ENCODE measurements around the gene PAX5.

Gene PAX5

DNA sequence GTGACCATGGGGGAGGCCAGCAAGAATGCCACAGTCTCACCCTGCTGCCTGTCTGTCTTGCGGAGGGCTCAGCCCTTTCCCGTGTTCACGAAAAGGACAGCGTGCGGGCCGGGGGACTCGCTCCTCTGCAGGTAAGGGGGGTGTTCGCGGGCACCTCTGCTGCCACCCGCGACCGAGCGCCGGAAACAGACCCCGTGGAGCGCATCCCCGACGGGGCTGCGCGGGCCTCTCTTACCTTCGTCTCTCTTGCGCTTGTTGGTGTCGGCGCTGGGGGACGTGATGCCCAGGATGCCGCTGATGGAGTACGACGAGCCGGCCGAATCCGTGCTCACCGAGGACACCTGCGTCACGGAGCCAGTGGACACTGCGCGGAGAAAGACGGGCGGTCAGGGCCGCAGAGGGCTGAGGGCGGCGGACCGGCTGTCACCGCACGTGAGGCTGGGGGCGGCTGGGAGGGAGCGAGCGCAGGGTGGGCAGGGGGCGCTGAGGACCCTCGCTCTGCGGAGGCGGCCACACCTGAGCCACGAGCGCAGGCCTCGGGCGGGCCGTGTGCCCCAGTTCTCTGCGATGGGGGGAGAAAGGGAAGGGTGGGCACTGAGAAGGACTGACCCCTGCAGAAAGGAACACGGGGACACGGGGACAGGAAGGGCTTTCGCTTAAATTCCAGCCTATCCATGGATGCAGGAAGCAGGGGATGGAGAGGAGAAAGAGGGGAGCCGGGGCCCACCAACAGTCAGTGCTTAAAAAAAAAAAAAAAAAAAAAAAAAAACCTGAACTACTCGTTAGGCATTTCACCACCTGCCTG lies 31.5 kb downstream of the PAX5 start:
- TF ChIP-seq REST (IDR thresholded peaks at IDR 0.05; ENCODE audit: insufficient read depth in 1 of 2, low read depth in 2 of 2, low read length in 2 of 2) (no peak), POLR2AphosphoS5 (IDR thresholded peaks at IDR 0.05; ENCODE audit: low read depth, low read length) (no peak), TAF1 (IDR thresholded peaks at IDR 0.05; ENCODE audit: borderline replicate concordance, insufficient read depth, low read length) (no peak), FOXP2 (optimal IDR thresholded peaks at IDR 0.05; ENCODE audit: borderline replicate concordance, extremely low read depth, extremely low read length, insufficient read depth) (no peak), SIN3A (IDR thresholded peaks at IDR 0.05; ENCODE audit: borderline replicate concordance, insufficient read depth, low read length) (no peak)

- TF ChIP-seq TAF1 (IDR thresholded peaks at IDR 0.05; ENCODE audit: borderline replicate concordance, insufficient read depth, low read length) = no peak
- no peak for TF ChIP-seq FOXP2 (optimal IDR thresholded peaks at IDR 0.05; ENCODE audit: borderline replicate concordance, extremely low read depth, extremely low read length, insufficient read depth)
- no peak for TF ChIP-seq REST (IDR thresholded peaks at IDR 0.05; ENCODE audit: insufficient read depth in 1 of 2, low read depth in 2 of 2, low read length in 2 of 2)
- no peak for TF ChIP-seq POLR2AphosphoS5 (IDR thresholded peaks at IDR 0.05; ENCODE audit: low read depth, low read length)
- TF ChIP-seq SIN3A (IDR thresholded peaks at IDR 0.05; ENCODE audit: borderline replicate concordance, insufficient read depth, low read length) = no peak
Measured at GRCh38 chr9:37002036-37002412, 32.0 kb downstream of the PAX5 start.

- TF ChIP-seq REST (IDR thresholded peaks at IDR 0.05; ENCODE audit: insufficient read depth in 1 of 2, low read depth in 2 of 2, low read length in 2 of 2) (no peak), TAF1 (IDR thresholded peaks at IDR 0.05; ENCODE audit: borderline replicate concordance, insufficient read depth, low read length) (no peak), SIN3A (IDR thresholded peaks at IDR 0.05; ENCODE audit: borderline replicate concordance, insufficient read depth, low read length) (no peak), POLR2AphosphoS5 (IDR thresholded peaks at IDR 0.05; ENCODE audit: low read depth, low read length) (no peak), FOXP2 (optimal IDR thresholded peaks at IDR 0.05; ENCODE audit: borderline replicate concordance, extremely low read depth, extremely low read length, insufficient read depth) (no peak)
Measured at GRCh38 chr9:37001459-37001858, 32.6 kb downstream of the PAX5 start.

DNA sequence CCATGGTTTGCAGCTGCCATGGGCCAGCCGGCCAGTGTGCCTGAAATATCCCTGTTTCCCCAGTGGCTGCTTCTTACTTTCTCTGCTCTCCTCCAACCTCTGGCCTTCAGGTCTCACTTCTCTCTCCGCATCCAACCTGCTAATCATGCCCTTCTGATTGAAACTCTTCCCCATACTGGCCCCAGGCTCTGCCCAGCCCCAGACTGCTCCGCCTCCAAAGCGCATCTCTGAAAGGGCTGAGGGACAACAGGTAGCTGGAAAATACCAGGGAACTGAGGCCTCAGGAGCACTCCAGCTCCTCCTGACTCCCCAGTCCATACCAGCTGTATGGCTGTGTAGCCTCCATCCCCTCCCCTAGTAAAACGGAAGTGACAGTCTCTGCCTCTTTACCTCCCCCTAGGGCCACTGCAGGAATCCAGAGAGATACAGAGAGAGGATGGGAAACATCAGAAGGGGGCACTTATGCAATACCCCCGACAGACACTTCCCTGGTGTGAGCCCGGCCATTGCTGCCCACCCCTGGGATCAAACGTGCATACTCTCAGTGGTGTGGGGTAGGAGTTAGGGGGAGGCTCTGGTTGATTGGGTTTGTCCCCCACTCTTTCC lies 34.2 kb downstream of the PAX5 start:
- TF ChIP-seq FOXP2 (optimal IDR thresholded peaks at IDR 0.05; ENCODE audit: borderline replicate concordance, extremely low read depth, extremely low read length, insufficient read depth) (no peak), REST (IDR thresholded peaks at IDR 0.05; ENCODE audit: insufficient read depth in 1 of 2, low read depth in 2 of 2, low read length in 2 of 2) (no peak), POLR2AphosphoS5 (IDR thresholded peaks at IDR 0.05; ENCODE audit: low read depth, low read length) (no peak), SIN3A (IDR thresholded peaks at IDR 0.05; ENCODE audit: borderline replicate concordance, insufficient read depth, low read length) (no peak), TAF1 (IDR thresholded peaks at IDR 0.05; ENCODE audit: borderline replicate concordance, insufficient read depth, low read length) (no peak)

All from PFSK-1 (cell line).